Measurements from ENCODE around the gene TPD52L1.

Gene TPD52L1

GRCh38 chr6:125232466-125232865, 78.9 kb downstream of the TPD52L1 start:
- no peak for DNase-seq (ENCODE audit: low read depth)
- H3K4me3 ChIP-seq (ENCODE audit: control insufficient read depth, low read depth, low read length): no peak overlapping the region
- TF ChIP-seq CTCF (IDR thresholded peaks at IDR 0.05; ENCODE audit: control insufficient read depth, insufficient read depth, low read depth, low read length, missing control alignments): no peak

GRCh38 chr6:125233202-125233601, 79.6 kb downstream of the TPD52L1 start:
- no peak overlapping the region for H3K4me3 ChIP-seq (ENCODE audit: control insufficient read depth, low read depth, low read length)
- no peak for TF ChIP-seq CTCF (IDR thresholded peaks at IDR 0.05; ENCODE audit: control insufficient read depth, insufficient read depth, low read depth, low read length, missing control alignments)
- DNase-seq (ENCODE audit: low read depth): no peak

GRCh38 chr6:125236536-125237327, 83.2 kb downstream of the TPD52L1 start:
- DNase-seq (ENCODE audit: low read depth): no peak
- TF ChIP-seq CTCF (IDR thresholded peaks at IDR 0.05; ENCODE audit: control insufficient read depth, insufficient read depth, low read depth, low read length, missing control alignments): no peak
- H3K4me3 ChIP-seq (ENCODE audit: control insufficient read depth, low read depth, low read length): no peak overlapping the region

- no peak for DNase-seq (ENCODE audit: low read depth)
- TF ChIP-seq CTCF (IDR thresholded peaks at IDR 0.05; ENCODE audit: control insufficient read depth, insufficient read depth, low read depth, low read length, missing control alignments): no peak
- H3K4me3 ChIP-seq (ENCODE audit: control insufficient read depth, low read depth, low read length): no peak overlapping the region
Measured at GRCh38 chr6:125237764-125238163, 84.2 kb downstream of the TPD52L1 start.

GRCh38 chr6:125245109-125245508, 91.5 kb downstream of the TPD52L1 start:
- no peak for TF ChIP-seq CTCF (IDR thresholded peaks at IDR 0.05; ENCODE audit: control insufficient read depth, insufficient read depth, low read depth, low read length, missing control alignments)

GRCh38 chr6:125245523-125246264, 92.1 kb downstream of the TPD52L1 start:
- H3K4me3 ChIP-seq (ENCODE audit: control insufficient read depth, low read depth, low read length): no peak overlapping the region
- TF ChIP-seq CTCF (IDR thresholded peaks at IDR 0.05; ENCODE audit: control insufficient read depth, insufficient read depth, low read depth, low read length, missing control alignments): no peak
- no peak for DNase-seq (ENCODE audit: low read depth)

More at GRCh38 chr6:125245109-125245508, 91.5 kb downstream of the TPD52L1 start:
- H3K4me3 ChIP-seq (ENCODE audit: control insufficient read depth, low read depth, low read length): no peak overlapping the region
- no peak for DNase-seq (ENCODE audit: low read depth)

Measured in AG09309 (cell line).